CD4-positive, alpha-beta T cell (primary cell): Measurements from ENCODE around the gene USP35. TPM values are rescaled to one million over a fixed set of nuclear protein-coding genes. Genes with fewer than 3 reads are reported as not detected.
A peak's percentile ranks its signal among the peaks of the same experiment; 100 is the strongest.

Experiments used
- ATAC-seq: fragments of 200-7000 bp; cut with Tn5 transposase; one replicate; pipeline ENCODE4 v1.10.0; 2022; ENCODE audit warnings: mild to moderate bottlenecking; ENCODE audit not compliant: poor library complexity
- CTCF ChIA-PET: fragments of 350-600 bp; sonication (Branson Sonifier 250); formaldehyde crosslinking; loops from one replicate; lab custom pipeline; 2021; ENCODE audit warnings: antibody characterized with exemption, inconsistent platforms; lab: Charles Lee
- POLR2A ChIA-PET: fragments of 350-600 bp; sonication (Branson Sonifier 250); formaldehyde crosslinking; loops from one replicate; lab custom pipeline; 2021; ENCODE audit warnings: antibody characterized with exemption, inconsistent platforms; lab: Charles Lee
- DNase-seq, 14 experiments: peaks; one replicate each; pipeline ENCODE4 v3.0.0-alpha.2; 2013 to 2020; ENCODE audit warnings: mixed read lengths in 2 of 14
- H3K27ac ChIP-seq, 2 donors: one replicate each; pipeline versions ENCODE4 v1.5.1 to v1.7.0; 2013; ENCODE audit warnings: low read length in 2 of 2, low read depth in 1 of 2, mild to moderate bottlenecking in 1 of 2
- H3K27me3 ChIP-seq, 2 experiments: 1 replicate in 1 of 2; 2 replicates in 1 of 2; pipeline versions ENCODE4 v1.6.1 to v1.7.0; 2013; ENCODE audit warnings: low read length in 2 of 2, control low read depth in 1 of 2, mild to moderate bottlenecking in 1 of 2, moderate library complexity in 1 of 2; ENCODE audit not compliant: insufficient read depth in 2 of 2, control insufficient read depth in 1 of 2
- H3K36me3 ChIP-seq: one replicate; pipeline ENCODE4 v1.6.1; 2013; ENCODE audit warnings: low read length, control low read depth; ENCODE audit not compliant: insufficient read depth
- H3K4me1 ChIP-seq: one replicate; pipeline ENCODE4 v1.6.1; 2013; ENCODE audit warnings: low read length, control low read depth; ENCODE audit not compliant: insufficient read depth
- H3K4me3 ChIP-seq: one replicate; pipeline ENCODE4 v1.5.1; 2013; ENCODE audit warnings: mild to moderate bottlenecking, low read length, moderate library complexity
- H3K9me3 ChIP-seq, 2 experiments: 1 replicate in 1 of 2; 2 replicates in 1 of 2; pipeline versions ENCODE4 v1.6.1 to v1.7.0; 2013; ENCODE audit warnings: low read length in 2 of 2, mild to moderate bottlenecking in 2 of 2, control low read depth in 1 of 2, moderate library complexity in 1 of 2; ENCODE audit not compliant: control insufficient read depth in 1 of 2, insufficient read depth in 1 of 2
- H3K27ac Mint-ChIP-seq: one replicate; pipeline ENCODE4 v1.8.0; 2020; ENCODE audit warnings: mixed read lengths
- H3K27me3 Mint-ChIP-seq: one replicate; pipeline ENCODE4 v1.8.0; 2021; ENCODE audit warnings: mixed read lengths
- H3K36me3 Mint-ChIP-seq: one replicate; pipeline ENCODE4 v1.8.0; 2021; ENCODE audit warnings: low read depth, mixed read lengths
- H3K4me1 Mint-ChIP-seq: one replicate; pipeline ENCODE4 v1.8.0; 2021; ENCODE audit warnings: low read depth, mixed read lengths
- H3K4me3 Mint-ChIP-seq: one replicate; pipeline ENCODE4 v1.8.0; 2020; ENCODE audit warnings: mild to moderate bottlenecking, mixed read lengths
- H3K9me3 Mint-ChIP-seq: one replicate; pipeline ENCODE4 v1.8.0; 2020; ENCODE audit warnings: mixed read lengths
- intact Hi-C, 2 experiments: fragments of 100-400 bp; cut with DNase I in 1 of 2; cut with micrococcal nuclease in 1 of 2; formaldehyde crosslinking; loops; one replicate each; pipeline versions ENCODE4 v1.15.1 to v1.9.0; 2023 to 2025; cut with DNase I, micrococcal nuclease
- total RNA-seq, 174 experiments: library from RNA in 2 of 174; stranded (reverse) in 2 of 174; gene quantifications; one replicate each; pipeline ENCODE4 v1.2.3 and lab custom pipeline; 2021 to 2026
- TF ChIP-seq, protein P1 (sequence below): fragments of 200-600 bp; IDR thresholded peaks from one replicate; pipeline ENCODE4 v1.8.0; 2022; ENCODE audit warnings: antibody characterized with exemption, mild to moderate bottlenecking

The USP35 gene
- total RNA-seq, 2 experiments from 2014 or later = 29.2 to 33.1 TPM

- no peaks in the 10 kb centered on the region for H3K36me3 Mint-ChIP-seq
- H3K27ac Mint-ChIP-seq = no peak overlapping the region
- Histone ChIP-seq H3K9me3 (no peaks in the 10 kb centered on the region), H3K36me3 (peaks cover 3% of the 10 kb centered on the region), H3K4me1 (peaks cover 3% of the 10 kb centered on the region), H3K27me3 (no peaks in the 10 kb centered on the region), H3K27ac (no peak overlapping the region), H3K4me3 (no peak overlapping the region)
- ATAC-seq (no peak), DNase-seq (no peak)
- H3K9me3 Mint-ChIP-seq = no peaks in the 10 kb centered on the region
- H3K27me3 Mint-ChIP-seq = no peaks in the 10 kb centered on the region
- ChIA-PET POLR2A (no interaction called here), CTCF (interaction anchor here (0.6 to 1.6 kb wide), 3 partner anchors 12 to 665 kb away, joined by 3 to 5 read pairs (median 4); no protein-coding TSS in a partner anchor)
- no peak overlapping the region for H3K4me3 Mint-ChIP-seq
- intact Hi-C loops = loop anchor here in 1 of 2 experiments (2.0 kb wide), 1 partner anchor 338 kb away; no protein-coding TSS in a partner anchor
- peaks cover 15% of the 10 kb centered on the region for H3K4me1 Mint-ChIP-seq
- TF ChIP-seq, protein P1, sequence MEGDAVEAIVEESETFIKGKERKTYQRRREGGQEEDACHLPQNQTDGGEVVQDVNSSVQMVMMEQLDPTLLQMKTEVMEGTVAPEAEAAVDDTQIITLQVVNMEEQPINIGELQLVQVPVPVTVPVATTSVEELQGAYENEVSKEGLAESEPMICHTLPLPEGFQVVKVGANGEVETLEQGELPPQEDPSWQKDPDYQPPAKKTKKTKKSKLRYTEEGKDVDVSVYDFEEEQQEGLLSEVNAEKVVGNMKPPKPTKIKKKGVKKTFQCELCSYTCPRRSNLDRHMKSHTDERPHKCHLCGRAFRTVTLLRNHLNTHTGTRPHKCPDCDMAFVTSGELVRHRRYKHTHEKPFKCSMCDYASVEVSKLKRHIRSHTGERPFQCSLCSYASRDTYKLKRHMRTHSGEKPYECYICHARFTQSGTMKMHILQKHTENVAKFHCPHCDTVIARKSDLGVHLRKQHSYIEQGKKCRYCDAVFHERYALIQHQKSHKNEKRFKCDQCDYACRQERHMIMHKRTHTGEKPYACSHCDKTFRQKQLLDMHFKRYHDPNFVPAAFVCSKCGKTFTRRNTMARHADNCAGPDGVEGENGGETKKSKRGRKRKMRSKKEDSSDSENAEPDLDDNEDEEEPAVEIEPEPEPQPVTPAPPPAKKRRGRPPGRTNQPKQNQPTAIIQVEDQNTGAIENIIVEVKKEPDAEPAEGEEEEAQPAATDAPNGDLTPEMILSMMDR = no peak
These were observed 38.3 kb downstream of the USP35 start for GRCh38 chr11:78226684-78227680.

- Mint-ChIP-seq H3K36me3 (no peaks in the 10 kb centered on the region), H3K4me3 (no peak overlapping the region), H3K27me3 (no peaks in the 10 kb centered on the region), H3K9me3 (no peaks in the 10 kb centered on the region), H3K4me1 (peaks cover 15% of the 10 kb centered on the region), H3K27ac (no peak overlapping the region)
- POLR2A ChIA-PET = no interaction called here
- no peaks in the 10 kb centered on the region for H3K9me3 ChIP-seq
- peaks cover 3% of the 10 kb centered on the region for H3K36me3 ChIP-seq
- H3K27me3 ChIP-seq = no peaks in the 10 kb centered on the region
- H3K27ac ChIP-seq = no peak overlapping the region
- TF ChIP-seq, protein P1 = no peak
- H3K4me3 ChIP-seq = no peak overlapping the region
- DNase-seq = no peak
- ATAC-seq = no peak
- CTCF ChIA-PET = interaction anchor here (0.6 to 1.6 kb wide), 10 partner anchors 9 to 666 kb away, joined by 3 to 6 read pairs (median 4); no protein-coding TSS in a partner anchor
- peaks cover 3% of the 10 kb centered on the region for H3K4me1 ChIP-seq
- intact Hi-C loops = loop anchor here in 1 of 2 experiments (2.0 kb wide), 1 partner anchor 337 kb away; no protein-coding TSS in a partner anchor
These were observed 39.2 kb downstream of the USP35 start for GRCh38 chr11:78227921-78228320.

GRCh38 chr11:78228467-78228866 is 39.7 kb downstream of the USP35 start:
- H3K9me3 Mint-ChIP-seq = no peaks in the 10 kb centered on the region
- H3K4me3 ChIP-seq = no peak overlapping the region
- POLR2A ChIA-PET = no interaction called here
- H3K9me3 ChIP-seq = no peaks in the 10 kb centered on the region
- TF ChIP-seq, protein P1 = peak; percentile 22
- peaks cover 3% of the 10 kb centered on the region for H3K36me3 ChIP-seq
- peak in 4 of 14 experiments; percentile 15 to 53 (median 41) for DNase-seq
- H3K27ac ChIP-seq = no peak overlapping the region
- no peaks in the 10 kb centered on the region for H3K36me3 Mint-ChIP-seq
- H3K27ac Mint-ChIP-seq = no peak overlapping the region
- H3K4me3 Mint-ChIP-seq = no peak overlapping the region
- H3K27me3 ChIP-seq = no peaks in the 10 kb centered on the region
- peaks cover under 1% of the 10 kb centered on the region for H3K4me1 ChIP-seq
- peak; percentile 64 for ATAC-seq
- no peaks in the 10 kb centered on the region for H3K27me3 Mint-ChIP-seq
- H3K4me1 Mint-ChIP-seq = peaks cover 12% of the 10 kb centered on the region
- CTCF ChIA-PET = interaction anchor here (0.6 to 1.6 kb wide), 9 partner anchors 10 to 336 kb away, joined by 3 to 6 read pairs (median 4); no protein-coding TSS in a partner anchor
- intact Hi-C loops = no loop called here
